ENCODE results near the gene PDE11A.

PDE11A gene

GRCh38 chr2:177599139-177599688 is 473.4 kb downstream of the PDE11A start:
- H3K27me3 ChIP-seq (ENCODE audit: control insufficient read depth, insufficient read depth, low read length): no peaks in the 10 kb centered on the region
- H3K36me3 ChIP-seq (ENCODE audit: control insufficient read depth, insufficient read depth, low read length): no peaks in the 10 kb centered on the region
- H3K9ac ChIP-seq (ENCODE audit: low read length): no peak overlapping the region
- H3K4me1 ChIP-seq (ENCODE audit: control insufficient read depth, insufficient read depth, low read length): peaks cover 16% of the 10 kb centered on the region
- H3K27ac ChIP-seq (ENCODE audit: low read depth, low read length): peak overlapping the region; percentile 76
- peak overlapping the region; percentile 27 for H3K4me3 ChIP-seq (ENCODE audit: low read length)

DNA sequence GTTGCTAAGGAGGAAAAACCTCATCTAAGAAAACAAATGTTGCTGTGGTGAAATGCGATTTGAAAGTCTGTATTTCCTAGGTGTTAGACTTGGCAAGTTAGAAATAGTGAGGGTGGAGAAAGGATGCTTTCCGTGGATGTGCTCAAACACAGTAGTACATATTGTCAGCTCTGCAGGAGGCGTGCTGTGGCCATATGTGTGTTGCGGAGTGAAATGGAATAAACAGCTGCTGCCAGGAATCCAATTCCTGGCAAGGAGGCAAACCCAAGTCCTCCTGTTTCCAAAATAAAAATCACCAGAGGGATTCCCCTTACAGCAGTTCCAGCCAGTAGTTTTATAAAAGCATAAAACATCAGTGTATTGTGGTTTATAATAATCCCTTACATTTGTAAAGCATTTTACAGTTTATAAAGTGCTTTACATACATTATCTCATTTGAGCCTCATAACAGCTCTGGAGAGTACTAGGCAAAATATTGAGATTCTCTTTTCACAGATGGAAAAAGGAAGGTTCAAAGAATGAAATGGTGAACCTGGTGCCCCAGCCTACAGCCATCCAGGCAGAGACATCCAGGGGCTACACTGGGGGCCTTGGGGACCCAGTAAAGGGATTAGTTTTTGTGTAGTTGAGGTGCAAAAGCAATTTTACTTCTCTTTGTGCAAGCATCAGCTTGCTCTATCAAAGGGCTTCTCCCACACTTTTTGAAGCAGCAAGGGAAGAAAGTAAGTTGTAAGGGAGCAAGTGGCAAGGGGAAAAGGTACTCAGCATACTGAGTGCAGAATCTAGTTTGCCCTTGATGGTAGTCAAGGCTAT is 474.0 kb downstream of the PDE11A start:
- peak overlapping the region; percentile 76 for H3K27ac ChIP-seq (ENCODE audit: low read depth, low read length)

GRCh38 chr2:177597759-177598158 is 474.8 kb downstream of the PDE11A start:
- H3K4me3 ChIP-seq (ENCODE audit: low read length): no peak overlapping the region
- H3K36me3 ChIP-seq (ENCODE audit: control insufficient read depth, insufficient read depth, low read length): no peaks in the 10 kb centered on the region

More for the DNA sequence above, 474.0 kb downstream of the PDE11A start:
- H3K9ac ChIP-seq (ENCODE audit: low read length): no peak overlapping the region
- no peaks in the 10 kb centered on the region for H3K27me3 ChIP-seq (ENCODE audit: control insufficient read depth, insufficient read depth, low read length)
- H3K4me1 ChIP-seq (ENCODE audit: control insufficient read depth, insufficient read depth, low read length): peaks cover 14% of the 10 kb centered on the region
- peak overlapping the region; percentile 27 for H3K4me3 ChIP-seq (ENCODE audit: low read length)
- H3K36me3 ChIP-seq (ENCODE audit: control insufficient read depth, insufficient read depth, low read length): no peaks in the 10 kb centered on the region

GRCh38 chr2:177596866-177597265 is 475.7 kb downstream of the PDE11A start:
- Histone ChIP-seq H3K9ac (ENCODE audit: low read length) (no peak overlapping the region), H3K4me1 (ENCODE audit: control insufficient read depth, insufficient read depth, low read length) (peaks cover 13% of the 10 kb centered on the region), H3K27me3 (ENCODE audit: control insufficient read depth, insufficient read depth, low read length) (no peaks in the 10 kb centered on the region), H3K36me3 (ENCODE audit: control insufficient read depth, insufficient read depth, low read length) (no peaks in the 10 kb centered on the region), H3K4me3 (ENCODE audit: low read length) (no peak overlapping the region), H3K27ac (ENCODE audit: low read depth, low read length) (no peak overlapping the region)

More at GRCh38 chr2:177597759-177598158, 474.8 kb downstream of the PDE11A start:
- Histone ChIP-seq H3K9ac (ENCODE audit: low read length) (no peak overlapping the region), H3K27ac (ENCODE audit: low read depth, low read length) (peak overlapping the region; percentile 76), H3K4me1 (ENCODE audit: control insufficient read depth, insufficient read depth, low read length) (peaks cover 13% of the 10 kb centered on the region), H3K27me3 (ENCODE audit: control insufficient read depth, insufficient read depth, low read length) (no peaks in the 10 kb centered on the region)

- H3K27me3 ChIP-seq (ENCODE audit: control insufficient read depth, insufficient read depth, low read length): no peaks in the 10 kb centered on the region
- H3K4me1 ChIP-seq (ENCODE audit: control insufficient read depth, insufficient read depth, low read length): peaks cover 13% of the 10 kb centered on the region
- no peak overlapping the region for H3K4me3 ChIP-seq (ENCODE audit: low read length)
- H3K9ac ChIP-seq (ENCODE audit: low read length): no peak overlapping the region
- H3K36me3 ChIP-seq (ENCODE audit: control insufficient read depth, insufficient read depth, low read length): no peaks in the 10 kb centered on the region
- H3K27ac ChIP-seq (ENCODE audit: low read depth, low read length): no peak overlapping the region
Observed at GRCh38 chr2:177595126-177595845, 477.3 kb downstream of the PDE11A start.

- Histone ChIP-seq H3K9ac (ENCODE audit: low read length) (no peak overlapping the region), H3K4me1 (ENCODE audit: control insufficient read depth, insufficient read depth, low read length) (peaks cover 5% of the 10 kb centered on the region), H3K4me3 (ENCODE audit: low read length) (no peak overlapping the region), H3K36me3 (ENCODE audit: control insufficient read depth, insufficient read depth, low read length) (no peaks in the 10 kb centered on the region), H3K27me3 (ENCODE audit: control insufficient read depth, insufficient read depth, low read length) (no peaks in the 10 kb centered on the region), H3K27ac (ENCODE audit: low read depth, low read length) (no peak overlapping the region)
Observed at GRCh38 chr2:177593402-177593801, 479.2 kb downstream of the PDE11A start.

DNA sequence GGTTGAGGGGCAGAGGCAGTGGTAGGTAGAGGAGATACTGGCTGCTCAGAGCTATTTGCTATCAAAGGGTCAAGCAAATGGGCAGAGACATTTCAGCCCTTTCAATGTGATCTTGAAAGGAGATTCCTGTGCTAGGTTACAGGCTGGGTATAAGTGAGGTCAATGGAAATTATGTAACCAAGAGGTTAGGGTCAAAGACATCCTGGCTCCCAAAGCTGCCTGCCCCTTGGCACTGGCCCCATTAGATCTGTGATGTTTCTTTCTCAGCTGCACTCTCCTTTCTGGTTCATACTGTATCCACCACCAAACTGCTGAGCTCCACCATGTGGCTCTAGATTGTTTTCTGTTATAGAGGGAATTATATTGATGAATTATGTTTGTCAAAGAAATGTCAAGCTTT is 479.6 kb downstream of the PDE11A start:
- no peak overlapping the region for H3K9ac ChIP-seq (ENCODE audit: low read length)
- no peak overlapping the region for H3K4me3 ChIP-seq (ENCODE audit: low read length)
- H3K36me3 ChIP-seq (ENCODE audit: control insufficient read depth, insufficient read depth, low read length): no peaks in the 10 kb centered on the region
- H3K27me3 ChIP-seq (ENCODE audit: control insufficient read depth, insufficient read depth, low read length): no peaks in the 10 kb centered on the region
- H3K4me1 ChIP-seq (ENCODE audit: control insufficient read depth, insufficient read depth, low read length): peaks cover 5% of the 10 kb centered on the region
- H3K27ac ChIP-seq (ENCODE audit: low read depth, low read length): no peak overlapping the region

DNA sequence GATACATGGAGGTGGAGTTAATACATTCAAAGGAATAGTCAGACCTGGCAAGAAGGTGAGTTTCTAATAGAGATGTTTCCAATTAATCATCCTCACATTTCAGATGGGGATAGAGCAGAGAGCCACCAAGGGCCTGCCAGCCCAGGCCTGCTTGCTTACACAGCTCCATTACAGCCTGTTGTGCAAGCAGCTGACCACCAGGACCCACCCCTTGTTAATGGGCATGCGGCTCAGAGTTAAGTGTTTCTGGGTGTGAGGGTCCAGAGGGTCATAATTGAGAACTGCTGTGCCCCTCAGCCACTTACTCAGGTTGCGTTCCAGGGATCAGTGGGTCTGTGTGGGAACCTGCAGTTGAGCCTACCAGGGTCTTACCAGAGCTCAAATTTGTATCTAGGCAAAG is 480.2 kb downstream of the PDE11A start:
- H3K27ac ChIP-seq (ENCODE audit: low read depth, low read length): no peak overlapping the region
- peaks cover 3% of the 10 kb centered on the region for H3K4me1 ChIP-seq (ENCODE audit: control insufficient read depth, insufficient read depth, low read length)
- no peaks in the 10 kb centered on the region for H3K27me3 ChIP-seq (ENCODE audit: control insufficient read depth, insufficient read depth, low read length)
- no peaks in the 10 kb centered on the region for H3K36me3 ChIP-seq (ENCODE audit: control insufficient read depth, insufficient read depth, low read length)
- no peak overlapping the region for H3K4me3 ChIP-seq (ENCODE audit: low read length)
- H3K9ac ChIP-seq (ENCODE audit: low read length): no peak overlapping the region

GRCh38 chr2:177589186-177589585 is 483.4 kb downstream of the PDE11A start:
- no peak overlapping the region for H3K4me3 ChIP-seq (ENCODE audit: low read length)
- H3K27ac ChIP-seq (ENCODE audit: low read depth, low read length): no peak overlapping the region
- H3K27me3 ChIP-seq (ENCODE audit: control insufficient read depth, insufficient read depth, low read length): no peaks in the 10 kb centered on the region
- H3K36me3 ChIP-seq (ENCODE audit: control insufficient read depth, insufficient read depth, low read length): no peaks in the 10 kb centered on the region
- H3K9ac ChIP-seq (ENCODE audit: low read length): no peak overlapping the region
- peaks cover 3% of the 10 kb centered on the region for H3K4me1 ChIP-seq (ENCODE audit: control insufficient read depth, insufficient read depth, low read length)

DNA sequence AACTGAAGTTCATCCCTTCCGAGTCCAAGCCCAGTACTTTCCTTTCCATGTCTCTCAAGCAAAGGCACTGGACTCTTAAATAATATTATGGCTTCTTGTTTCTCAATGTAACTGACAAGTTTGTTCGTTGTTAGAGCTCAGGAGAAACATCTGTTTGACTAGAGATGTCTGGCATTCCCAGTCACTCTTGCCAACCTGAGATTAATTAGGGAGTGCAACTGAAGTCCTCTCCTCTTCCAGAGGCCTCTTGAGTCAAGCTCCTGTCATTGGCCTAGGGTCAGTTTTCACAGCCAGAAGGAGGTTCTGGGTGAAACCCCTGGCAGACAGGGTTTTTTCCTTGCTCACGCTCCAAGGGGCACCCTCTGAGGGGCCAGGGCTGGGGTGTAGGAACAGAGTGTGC is 483.9 kb downstream of the PDE11A start:
- Histone ChIP-seq H3K27ac (ENCODE audit: low read depth, low read length) (no peak overlapping the region), H3K36me3 (ENCODE audit: control insufficient read depth, insufficient read depth, low read length) (no peaks in the 10 kb centered on the region), H3K4me1 (ENCODE audit: control insufficient read depth, insufficient read depth, low read length) (peaks cover 3% of the 10 kb centered on the region), H3K4me3 (ENCODE audit: low read length) (no peak overlapping the region), H3K27me3 (ENCODE audit: control insufficient read depth, insufficient read depth, low read length) (no peaks in the 10 kb centered on the region), H3K9ac (ENCODE audit: low read length) (no peak overlapping the region)

DNA sequence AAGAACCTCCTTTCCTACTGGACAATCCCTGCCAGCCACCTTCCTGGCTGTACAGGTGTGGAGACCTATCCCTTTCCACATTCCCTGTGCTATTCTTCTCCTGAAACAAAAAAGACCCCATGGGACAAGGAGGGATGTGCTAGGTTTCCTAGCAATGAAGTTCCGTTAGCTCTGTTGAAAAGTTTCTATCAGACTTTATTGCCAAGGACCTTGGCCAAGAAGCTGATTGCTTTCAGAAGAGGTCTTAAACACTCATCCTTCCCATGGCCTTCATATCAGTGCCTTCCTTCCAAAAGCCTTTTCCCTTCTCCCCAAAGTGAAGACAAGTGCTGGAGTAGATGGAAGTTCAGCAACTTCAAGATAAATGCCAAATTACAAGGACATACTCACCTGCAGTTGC is 485.2 kb downstream of the PDE11A start:
- Histone ChIP-seq H3K27me3 (ENCODE audit: control insufficient read depth, insufficient read depth, low read length) (no peaks in the 10 kb centered on the region), H3K27ac (ENCODE audit: low read depth, low read length) (no peak overlapping the region), H3K4me3 (ENCODE audit: low read length) (no peak overlapping the region), H3K36me3 (ENCODE audit: control insufficient read depth, insufficient read depth, low read length) (no peaks in the 10 kb centered on the region), H3K4me1 (ENCODE audit: control insufficient read depth, insufficient read depth, low read length) (peaks cover 3% of the 10 kb centered on the region), H3K9ac (ENCODE audit: low read length) (no peak overlapping the region)

DNA sequence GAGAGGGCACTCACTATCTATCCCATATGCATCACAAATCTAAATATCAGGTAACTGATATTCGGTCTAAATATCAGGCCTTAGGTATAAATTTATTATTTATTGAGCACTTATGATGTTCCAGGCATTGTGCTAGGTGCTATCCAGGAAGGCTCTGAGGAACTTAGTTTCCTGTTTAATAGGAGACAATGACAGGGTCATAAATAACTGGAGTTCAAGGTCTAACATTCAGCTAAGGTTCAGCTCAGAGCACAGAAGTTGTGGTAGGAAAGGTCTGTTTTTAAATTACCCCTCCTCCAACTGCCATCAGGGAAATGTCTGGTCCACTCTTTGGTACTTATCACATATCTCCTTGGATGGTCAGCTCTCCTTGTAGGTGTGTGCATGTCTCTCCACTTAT is 486.4 kb downstream of the PDE11A start:
- H3K4me1 ChIP-seq (ENCODE audit: control insufficient read depth, insufficient read depth, low read length): peaks cover 3% of the 10 kb centered on the region
- no peaks in the 10 kb centered on the region for H3K36me3 ChIP-seq (ENCODE audit: control insufficient read depth, insufficient read depth, low read length)
- no peak overlapping the region for H3K4me3 ChIP-seq (ENCODE audit: low read length)
- no peaks in the 10 kb centered on the region for H3K27me3 ChIP-seq (ENCODE audit: control insufficient read depth, insufficient read depth, low read length)
- H3K27ac ChIP-seq (ENCODE audit: low read depth, low read length): no peak overlapping the region
- no peak overlapping the region for H3K9ac ChIP-seq (ENCODE audit: low read length)

Data from rectal smooth muscle tissue (tissue), 1 donor.